KMS-11 (cell line): ENCODE measurements around the gene CYP1A1.

Source experiments
- H2AFZ ChIP-seq: fragments of 200-600 bp; sonication (generic); 2 replicates; pipeline ENCODE4 v1.6.1; 2016; ENCODE audit warnings: antibody characterized with exemption, mixed run types, low read depth
- H3K27ac ChIP-seq: fragments of 200-600 bp; sonication (generic); 2 replicates; pipeline ENCODE4 v1.6.1; 2016; ENCODE audit warnings: mild to moderate bottlenecking, mixed run types
- H3K27me3 ChIP-seq: fragments of 200-600 bp; sonication (generic); 2 replicates; pipeline ENCODE4 v1.6.1; 2017; ENCODE audit warnings: mild to moderate bottlenecking, low read depth, mixed run types, moderate library complexity; ENCODE audit not compliant: insufficient read depth
- H3K36me3 ChIP-seq: fragments of 200-600 bp; sonication (generic); 2 replicates; pipeline ENCODE4 v1.6.1; 2017; ENCODE audit warnings: mild to moderate bottlenecking, mixed run types; ENCODE audit not compliant: insufficient read depth
- H3K4me1 ChIP-seq: fragments of 200-600 bp; sonication (generic); 2 replicates; pipeline ENCODE4 v1.6.1; 2016; ENCODE audit warnings: mild to moderate bottlenecking, low read depth, mixed run types; ENCODE audit not compliant: poor library complexity, severe bottlenecking
- H3K4me2 ChIP-seq: fragments of 200-600 bp; sonication (generic); 2 replicates; pipeline ENCODE4 v1.7.0; 2016; ENCODE audit warnings: mild to moderate bottlenecking, mixed run types
- H3K4me3 ChIP-seq: fragments of 200-600 bp; sonication (generic); IDR thresholded peaks from 2 replicates; pipeline ENCODE4 v1.6.1; 2017; ENCODE audit warnings: low read depth, low read length, mixed read lengths; ENCODE audit not compliant: insufficient read depth
- H3K79me2 ChIP-seq: fragments of 200-600 bp; sonication (generic); 2 replicates; pipeline ENCODE4 v1.6.1; 2016; ENCODE audit warnings: low read depth, mixed run types; ENCODE audit not compliant: insufficient read depth
- H3K9ac ChIP-seq: fragments of 200-600 bp; sonication (generic); 2 replicates; pipeline ENCODE4 v1.6.1; 2016; ENCODE audit warnings: mild to moderate bottlenecking, mixed run types
- H4K20me1 ChIP-seq: fragments of 200-600 bp; sonication (generic); 2 replicates; pipeline ENCODE4 v1.6.1; 2016; ENCODE audit warnings: mild to moderate bottlenecking, mixed run types; ENCODE audit not compliant: insufficient read depth
- CTCF ChIP-seq: fragments of 200-600 bp; sonication (generic); conservative IDR thresholded peaks from 2 replicates; pipeline ENCODE4 v1.6.1; 2017; ENCODE audit warnings: low read depth, mild to moderate bottlenecking, antibody characterized with exemption, low read length, moderate library complexity, mixed read lengths

Gene CYP1A1

GRCh38 chr15:74712311-74712710, 13.0 kb downstream of the CYP1A1 start:
- H3K79me2 ChIP-seq = no peaks in the 10 kb centered on the region
- H4K20me1 ChIP-seq = no peaks in the 10 kb centered on the region
- no peak overlapping the region for H3K27ac ChIP-seq
- H3K27me3 ChIP-seq = no peaks in the 10 kb centered on the region
- no peaks in the 10 kb centered on the region for H3K36me3 ChIP-seq
- TF ChIP-seq CTCF = no peak
- H3K4me3 ChIP-seq = no peak overlapping the region
- no peak overlapping the region for H2AFZ ChIP-seq
- H3K4me2 ChIP-seq = no peak overlapping the region
- H3K4me1 ChIP-seq = peaks cover 5% of the 10 kb centered on the region
- no peak overlapping the region for H3K9ac ChIP-seq

- Histone ChIP-seq H3K4me1 (peaks cover 5% of the 10 kb centered on the region), H3K4me3 (no peak overlapping the region), H3K79me2 (no peaks in the 10 kb centered on the region), H3K27me3 (no peaks in the 10 kb centered on the region), H4K20me1 (no peaks in the 10 kb centered on the region), H3K27ac (no peak overlapping the region), H3K4me2 (no peak overlapping the region), H3K36me3 (no peaks in the 10 kb centered on the region), H3K9ac (no peak overlapping the region), H2AFZ (no peak overlapping the region)
- no peak for TF ChIP-seq CTCF
Observed at GRCh38 chr15:74710319-74711094, 14.8 kb downstream of the CYP1A1 start.

GRCh38 chr15:74709892-74710291, 15.4 kb downstream of the CYP1A1 start:
- H2AFZ ChIP-seq = no peak overlapping the region
- H3K27me3 ChIP-seq = no peaks in the 10 kb centered on the region
- H3K4me3 ChIP-seq = no peak overlapping the region
- TF ChIP-seq CTCF = no peak
- H3K4me2 ChIP-seq = no peak overlapping the region
- no peak overlapping the region for H3K27ac ChIP-seq
- peaks cover 5% of the 10 kb centered on the region for H3K4me1 ChIP-seq
- no peaks in the 10 kb centered on the region for H3K79me2 ChIP-seq
- no peak overlapping the region for H3K9ac ChIP-seq
- no peaks in the 10 kb centered on the region for H3K36me3 ChIP-seq
- H4K20me1 ChIP-seq = no peaks in the 10 kb centered on the region

- Histone ChIP-seq H3K36me3 (no peaks in the 10 kb centered on the region), H4K20me1 (no peaks in the 10 kb centered on the region), H2AFZ (no peak overlapping the region), H3K9ac (no peak overlapping the region), H3K27ac (no peak overlapping the region), H3K4me2 (no peak overlapping the region), H3K79me2 (no peaks in the 10 kb centered on the region), H3K4me3 (no peak overlapping the region), H3K4me1 (peaks cover 5% of the 10 kb centered on the region), H3K27me3 (no peaks in the 10 kb centered on the region)
- no peak for TF ChIP-seq CTCF
Observed at GRCh38 chr15:74709011-74709410, 16.3 kb downstream of the CYP1A1 start.
